ENCODE data around the gene CNKSR1. TPM values are rescaled to one million over a fixed set of nuclear protein-coding genes. Genes with fewer than 3 reads are reported as not detected.

The CNKSR1 gene
- total RNA-seq, 2 experiments from 2014 or later, result 2.3 to 3.6 TPM

DNA sequence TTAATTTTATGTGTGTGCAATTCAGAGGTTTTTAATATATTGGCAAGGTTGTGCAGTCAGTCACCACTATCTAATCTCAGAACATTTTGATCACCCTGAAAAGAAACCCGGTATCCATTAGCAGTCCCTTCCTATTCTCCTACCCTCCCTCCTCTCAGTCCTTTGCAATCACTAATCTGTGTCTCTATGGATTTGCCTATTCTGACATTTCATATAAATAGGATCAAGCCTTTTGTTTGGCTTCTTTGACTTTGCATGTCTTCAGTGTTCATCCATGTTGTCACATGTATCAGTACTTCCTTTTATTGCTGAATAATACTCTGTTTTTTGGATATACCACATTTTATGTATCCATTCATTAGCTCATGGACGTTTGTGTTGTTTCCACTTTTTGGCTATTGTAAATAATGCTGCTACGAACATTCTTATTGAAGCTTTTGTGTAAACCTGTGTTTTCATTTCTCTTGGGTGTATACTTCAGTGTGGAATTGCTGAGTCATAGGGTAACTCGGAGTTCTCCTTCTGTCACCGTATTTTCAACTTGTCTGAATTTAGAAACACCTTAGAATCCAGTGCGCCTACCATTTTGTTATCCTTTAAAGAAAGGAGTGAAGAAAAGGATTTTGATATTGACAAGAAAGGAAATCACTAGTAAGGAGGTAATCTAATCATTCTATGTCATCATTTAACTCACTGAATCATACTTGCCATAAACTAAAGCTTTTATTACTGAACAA, 60.1 kb downstream of the CNKSR1 start:
- Histone ChIP-seq H3K9me3 (ENCODE audit: control insufficient read depth in 1 of 2, insufficient read depth in 1 of 2, low read length in 2 of 2) (no peaks in the 10 kb centered on the region), H3K36me3 (ENCODE audit: insufficient read depth, low read length) (peaks cover 6% of the 10 kb centered on the region), H3K4me3 (ENCODE audit: low read length) (no peak overlapping the region), H3K27ac (ENCODE audit: low read depth in 1 of 2, low read length in 2 of 2) (no peak overlapping the region), H3K27me3 (ENCODE audit: control insufficient read depth in 1 of 2, insufficient read depth in 2 of 2, low read length in 2 of 2) (no peaks in the 10 kb centered on the region), H3K4me1 (ENCODE audit: insufficient read depth, low read length) (peaks cover 21% of the 10 kb centered on the region)
- ChIA-PET POLR2A (interaction anchor here (1.2 kb wide), 1 partner anchor 67 kb away, joined by 4 read pairs; the partner anchor contains the start of gene ZNF593), CTCF (interaction anchor here (0.6 kb wide), 1 partner anchor 36 kb away, joined by 4 read pairs; no protein-coding TSS in a partner anchor)
- Mint-ChIP-seq H3K36me3 (ENCODE audit: low read depth) (peaks cover 21% of the 10 kb centered on the region), H3K27ac (peak overlapping the region; percentile 58), H3K4me3 (peak overlapping the region; percentile 55), H3K9me3 (no peaks in the 10 kb centered on the region), H3K27me3 (no peaks in the 10 kb centered on the region), H3K4me1 (ENCODE audit: low read depth) (peaks cover 39% of the 10 kb centered on the region)
- intact Hi-C loops (cut with DNase I, micrococcal nuclease), result loop anchor here in 1 of 2 experiments (5.0 kb wide), 1 partner anchor 40 kb away; no protein-coding TSS in a partner anchor
- DNase-seq (no peak), ATAC-seq (ENCODE audit: poor library complexity) (no peak)
- TF ChIP-seq, protein P1, sequence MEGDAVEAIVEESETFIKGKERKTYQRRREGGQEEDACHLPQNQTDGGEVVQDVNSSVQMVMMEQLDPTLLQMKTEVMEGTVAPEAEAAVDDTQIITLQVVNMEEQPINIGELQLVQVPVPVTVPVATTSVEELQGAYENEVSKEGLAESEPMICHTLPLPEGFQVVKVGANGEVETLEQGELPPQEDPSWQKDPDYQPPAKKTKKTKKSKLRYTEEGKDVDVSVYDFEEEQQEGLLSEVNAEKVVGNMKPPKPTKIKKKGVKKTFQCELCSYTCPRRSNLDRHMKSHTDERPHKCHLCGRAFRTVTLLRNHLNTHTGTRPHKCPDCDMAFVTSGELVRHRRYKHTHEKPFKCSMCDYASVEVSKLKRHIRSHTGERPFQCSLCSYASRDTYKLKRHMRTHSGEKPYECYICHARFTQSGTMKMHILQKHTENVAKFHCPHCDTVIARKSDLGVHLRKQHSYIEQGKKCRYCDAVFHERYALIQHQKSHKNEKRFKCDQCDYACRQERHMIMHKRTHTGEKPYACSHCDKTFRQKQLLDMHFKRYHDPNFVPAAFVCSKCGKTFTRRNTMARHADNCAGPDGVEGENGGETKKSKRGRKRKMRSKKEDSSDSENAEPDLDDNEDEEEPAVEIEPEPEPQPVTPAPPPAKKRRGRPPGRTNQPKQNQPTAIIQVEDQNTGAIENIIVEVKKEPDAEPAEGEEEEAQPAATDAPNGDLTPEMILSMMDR (IDR thresholded peaks at IDR 0.05), result no peak

Other genes starting within 250 kb of the CNKSR1 start
- gene PAFAH2, start 179.4 kb upstream of the CNKSR1 start, total RNA-seq, result 1 to 10 TPM; 7.9 to 8.1 TPM
- gene EXTL1, start 155.7 kb upstream of the CNKSR1 start, total RNA-seq, result not detected
- not detected for gene SLC30A2, start 131.4 kb upstream of the CNKSR1 start, total RNA-seq
- not detected for gene TRIM63, start 109.9 kb upstream of the CNKSR1 start, total RNA-seq
- 1 to 10 TPM; 9.5 to 9.9 TPM for gene PDIK1L, start 65.7 kb upstream of the CNKSR1 start, total RNA-seq
- gene FAM110D, start 18.4 kb upstream of the CNKSR1 start, total RNA-seq, result not detected
- gene C1orf232, start 8.5 kb upstream of the CNKSR1 start, total RNA-seq, result not detected
- gene ZNF593, start 7.6 kb upstream of the CNKSR1 start, total RNA-seq, result 1 to 10 TPM; 5.0 to 6.6 TPM
- gene ZNF593OS, start 5.7 kb upstream of the CNKSR1 start, total RNA-seq, result not detected
- not detected for gene CATSPER4, start 13.1 kb downstream of the CNKSR1 start, total RNA-seq
- gene CEP85, start 56.7 kb downstream of the CNKSR1 start, total RNA-seq, result 1 to 10 TPM; 7.6 to 8.4 TPM
- 100 to 1,000 TPM; 178 to 193 TPM for gene SH3BGRL3, start 102.6 kb downstream of the CNKSR1 start, total RNA-seq
- gene UBXN11, start 129.1 kb downstream of the CNKSR1 start, total RNA-seq, result 10 to 100 TPM; 39.3 to 42.3 TPM
- 100 to 1,000 TPM; 582 to 608 TPM for gene CD52, start 140.5 kb downstream of the CNKSR1 start, total RNA-seq
- 1 to 10 TPM; 1.3 to 1.4 TPM for gene CRYBG2, start 176.6 kb downstream of the CNKSR1 start, total RNA-seq
- under 1 TPM in 1 of 2 experiments, not detected in 1; 0.41 TPM for gene ZNF683, start 195.3 kb downstream of the CNKSR1 start, total RNA-seq
- not detected for gene LIN28A, start 233.3 kb downstream of the CNKSR1 start, total RNA-seq